Measurements from ENCODE around the gene MATN4.

GRCh38 chr20:45323731-45324130, 15.6 kb upstream of the MATN4 start:
- TF ChIP-seq CTCF (conservative IDR thresholded peaks at IDR 0.05; ENCODE audit: low read depth, low read length) (no peak), POLR2A (IDR thresholded peaks at IDR 0.05; ENCODE audit: low read depth, low read length) (no peak), RAD21 (IDR thresholded peaks at IDR 0.05; ENCODE audit: low read length) (no peak), ELK1 (IDR thresholded peaks at IDR 0.05; ENCODE audit: borderline replicate concordance, low read depth, low read length) (no peak), MXI1 (IDR thresholded peaks at IDR 0.05; ENCODE audit: borderline replicate concordance, low read depth, low read length) (no peak), USF2 (IDR thresholded peaks at IDR 0.05; ENCODE audit: low read depth, low read length) (no peak), MAZ (IDR thresholded peaks at IDR 0.05; ENCODE audit: borderline replicate concordance, low read depth, low read length) (no peak), SMC3 (IDR thresholded peaks at IDR 0.05; ENCODE audit: low read depth, low read length) (no peak), RCOR1 (IDR thresholded peaks at IDR 0.05; ENCODE audit: insufficient replicate concordance, low read length) (no peak), CHD1 (IDR thresholded peaks at IDR 0.05; ENCODE audit: low read depth, low read length) (no peak), BHLHE40 (IDR thresholded peaks at IDR 0.05; ENCODE audit: low read depth, low read length) (no peak)

Data from IMR-90 (cell line).